RWPE1 (cell line): ENCODE measurements around the gene IFRD2.
"Not testable (repeated sequence)": the region's sequence is repeated elsewhere in the genome, so short reads cannot be mapped to it uniquely, and the experiment has no call there.

Experiments used
- CTCF ChIA-PET: fragments of 350-600 bp; sonication (Branson Sonifier 250); formaldehyde crosslinking; extraction: SDS; loops from one replicate; lab custom pipeline; 2021; lab: Yijun Ruan, JAX
- POLR2A ChIA-PET: fragments of 400-600 bp; formaldehyde crosslinking; extraction: SDS; loops from one replicate; lab custom pipeline; 2020; ENCODE audit warnings: antibody characterized with exemption; ENCODE audit not compliant: low non-redundant PET; lab: Yijun Ruan, JAX
- DNase-seq: peaks from one replicate; pipeline ENCODE4 v3.0.0; 2012; ENCODE audit warnings: low spot score
- H3K27ac ChIP-seq: fragments of 450-650 bp; 2 replicates; pipeline ENCODE4 v1.5.1; 2017
- TF ChIP-seq, protein P1 (sequence below): fragments of 450-650 bp; conservative IDR thresholded peaks from 2 replicates; pipeline ENCODE4 v1.5.1; 2017; ENCODE audit warnings: low read depth, mild to moderate bottlenecking

The IFRD2 gene

DNA sequence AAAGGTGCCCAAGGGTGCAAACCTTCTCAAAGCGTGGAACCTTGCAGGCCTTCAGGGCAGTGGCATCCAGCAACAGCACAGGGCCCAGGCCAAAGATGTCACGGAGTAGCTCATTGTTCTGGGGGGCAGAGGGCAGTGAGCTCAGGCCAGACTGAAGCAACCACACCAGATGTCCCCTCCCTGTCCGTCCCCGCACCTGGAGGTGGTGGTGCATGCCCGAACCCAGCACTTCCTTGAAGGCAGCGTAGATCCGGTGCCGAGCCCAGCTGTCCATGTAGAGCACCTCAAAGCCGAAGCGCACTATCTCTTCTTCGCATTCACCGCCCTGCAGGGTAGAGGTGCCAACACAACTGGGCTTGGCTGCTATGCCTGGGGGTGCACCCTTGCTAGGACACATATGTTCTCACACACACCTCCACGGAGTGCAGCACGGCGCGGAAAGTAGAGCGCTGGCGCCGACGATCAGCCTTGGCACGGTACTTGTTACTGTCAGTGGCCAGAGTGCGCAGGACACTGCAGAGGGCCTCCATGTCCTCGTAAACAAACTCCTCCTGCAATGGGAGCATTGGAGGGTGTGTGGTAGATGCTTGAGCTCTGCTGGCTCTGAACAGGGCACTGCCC is 3.7 kb downstream of the IFRD2 start:
- ChIA-PET CTCF (interaction anchor here (0.6 kb wide), 1 partner anchor 52 kb away, joined by 3 read pairs; the partner anchor contains the start of gene RASSF1), POLR2A (no interaction called here)
- H3K27ac ChIP-seq, result peak overlapping the region; percentile 93; the same call in 1 of the 2 replicates

DNA sequence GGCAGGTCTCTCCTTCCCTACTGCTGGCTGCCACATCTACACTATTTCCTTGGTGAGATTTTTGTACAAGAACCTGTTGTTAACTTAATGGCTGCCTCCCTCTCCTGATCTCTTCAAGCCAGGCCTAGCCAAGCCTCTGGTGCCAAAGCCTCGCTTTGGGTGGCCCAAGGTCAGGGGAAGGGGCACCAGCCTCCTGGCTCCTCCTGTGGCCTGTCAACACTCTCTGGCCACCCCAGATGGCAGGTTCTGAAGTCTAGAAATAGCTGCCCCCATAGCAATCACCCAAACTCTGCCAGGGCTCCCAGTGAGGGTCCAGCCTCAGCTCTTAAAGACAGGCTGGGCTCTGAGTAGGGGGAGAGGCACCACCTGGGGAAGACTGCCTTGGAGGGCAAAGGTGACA is 5.0 kb downstream of the IFRD2 start:
- POLR2A ChIA-PET, result no interaction called here

More for the DNA sequence above, 3.7 kb downstream of the IFRD2 start:
- TF ChIP-seq, protein P1, sequence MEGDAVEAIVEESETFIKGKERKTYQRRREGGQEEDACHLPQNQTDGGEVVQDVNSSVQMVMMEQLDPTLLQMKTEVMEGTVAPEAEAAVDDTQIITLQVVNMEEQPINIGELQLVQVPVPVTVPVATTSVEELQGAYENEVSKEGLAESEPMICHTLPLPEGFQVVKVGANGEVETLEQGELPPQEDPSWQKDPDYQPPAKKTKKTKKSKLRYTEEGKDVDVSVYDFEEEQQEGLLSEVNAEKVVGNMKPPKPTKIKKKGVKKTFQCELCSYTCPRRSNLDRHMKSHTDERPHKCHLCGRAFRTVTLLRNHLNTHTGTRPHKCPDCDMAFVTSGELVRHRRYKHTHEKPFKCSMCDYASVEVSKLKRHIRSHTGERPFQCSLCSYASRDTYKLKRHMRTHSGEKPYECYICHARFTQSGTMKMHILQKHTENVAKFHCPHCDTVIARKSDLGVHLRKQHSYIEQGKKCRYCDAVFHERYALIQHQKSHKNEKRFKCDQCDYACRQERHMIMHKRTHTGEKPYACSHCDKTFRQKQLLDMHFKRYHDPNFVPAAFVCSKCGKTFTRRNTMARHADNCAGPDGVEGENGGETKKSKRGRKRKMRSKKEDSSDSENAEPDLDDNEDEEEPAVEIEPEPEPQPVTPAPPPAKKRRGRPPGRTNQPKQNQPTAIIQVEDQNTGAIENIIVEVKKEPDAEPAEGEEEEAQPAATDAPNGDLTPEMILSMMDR, result no peak
- no peak for DNase-seq

DNA sequence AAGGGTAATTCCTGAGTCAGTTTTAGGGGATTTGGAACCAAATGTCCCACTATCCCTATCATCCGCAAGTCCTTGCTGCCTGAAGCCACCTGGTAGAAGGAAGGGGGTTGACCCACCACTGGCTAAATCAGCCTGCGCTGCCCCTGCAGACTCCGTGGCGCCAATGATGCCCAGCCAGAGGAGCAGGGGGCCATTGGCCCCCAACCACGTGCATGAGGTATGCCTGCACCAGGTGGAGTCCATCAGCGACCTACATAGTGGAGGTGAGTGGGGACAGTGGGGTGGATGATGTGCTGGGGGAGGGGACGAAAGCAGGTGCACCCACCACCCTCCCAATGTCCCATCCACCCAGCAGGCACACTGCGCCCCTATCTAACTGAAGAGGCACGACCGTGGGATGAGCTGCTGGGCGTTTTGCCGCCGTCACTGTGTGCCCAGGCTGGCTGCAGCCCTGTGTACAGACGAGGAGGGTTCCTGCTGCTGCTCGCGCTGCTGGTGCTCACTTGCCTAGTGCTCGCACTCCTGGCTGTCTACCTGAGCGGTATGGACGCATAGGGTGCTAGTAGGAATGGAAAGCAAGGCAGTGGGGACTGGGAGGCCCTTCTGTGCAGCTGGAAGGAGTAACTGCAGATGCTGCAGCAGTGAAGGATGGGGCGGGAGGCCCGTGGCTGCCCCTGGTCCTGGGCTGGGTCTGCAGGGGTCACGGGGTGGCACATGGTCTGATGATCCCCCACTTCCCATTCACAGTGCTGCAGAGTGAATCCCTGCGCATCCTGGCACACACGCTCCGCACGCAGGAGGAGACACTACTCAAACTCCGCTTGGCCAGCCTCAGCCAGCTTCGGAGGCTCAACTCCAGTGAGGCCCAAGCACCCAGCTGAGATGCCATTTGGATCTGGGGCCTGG is 5.7 kb downstream of the IFRD2 start:
- ChIA-PET POLR2A (no interaction called here), CTCF (no interaction called here)
- TF ChIP-seq, protein P1, result no peak
- DNase-seq, result no peak
- H3K27ac ChIP-seq, result peak overlapping the region; percentile 93

More for the DNA sequence above, 5.0 kb downstream of the IFRD2 start:
- TF ChIP-seq, protein P1, result no peak
- CTCF ChIA-PET, result no interaction called here
- DNase-seq, result no peak
- peak overlapping the region; percentile 93 for H3K27ac ChIP-seq

DNA sequence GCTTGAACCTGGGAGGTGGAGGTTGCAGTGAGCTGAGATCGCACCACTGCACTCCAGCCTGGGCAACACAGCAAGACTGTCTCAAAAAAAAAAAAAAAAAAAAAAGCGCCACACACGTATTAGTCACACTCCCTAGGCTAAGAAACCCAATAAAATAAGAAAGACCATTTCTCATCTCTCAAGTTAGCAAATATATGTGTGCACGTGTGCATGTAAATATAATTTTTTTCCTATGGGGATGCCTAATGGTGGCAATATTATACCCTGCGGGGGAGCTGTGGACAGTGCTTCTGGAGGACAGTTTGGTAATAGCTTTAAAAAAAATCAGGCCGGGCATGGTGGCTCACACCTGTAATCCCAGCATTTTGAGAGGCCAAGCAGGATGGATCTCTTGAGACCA is 8.1 kb downstream of the IFRD2 start:
- H3K27ac ChIP-seq, result peak overlapping the region; percentile 29; the same call in 1 of the 2 replicates
- POLR2A ChIA-PET, result interaction anchor here (0.5 kb wide), 1 partner anchor 1399 kb away, joined by 6 read pairs; no protein-coding TSS in a partner anchor
- CTCF ChIA-PET, DNase-seq: not testable (repeated sequence)

DNA sequence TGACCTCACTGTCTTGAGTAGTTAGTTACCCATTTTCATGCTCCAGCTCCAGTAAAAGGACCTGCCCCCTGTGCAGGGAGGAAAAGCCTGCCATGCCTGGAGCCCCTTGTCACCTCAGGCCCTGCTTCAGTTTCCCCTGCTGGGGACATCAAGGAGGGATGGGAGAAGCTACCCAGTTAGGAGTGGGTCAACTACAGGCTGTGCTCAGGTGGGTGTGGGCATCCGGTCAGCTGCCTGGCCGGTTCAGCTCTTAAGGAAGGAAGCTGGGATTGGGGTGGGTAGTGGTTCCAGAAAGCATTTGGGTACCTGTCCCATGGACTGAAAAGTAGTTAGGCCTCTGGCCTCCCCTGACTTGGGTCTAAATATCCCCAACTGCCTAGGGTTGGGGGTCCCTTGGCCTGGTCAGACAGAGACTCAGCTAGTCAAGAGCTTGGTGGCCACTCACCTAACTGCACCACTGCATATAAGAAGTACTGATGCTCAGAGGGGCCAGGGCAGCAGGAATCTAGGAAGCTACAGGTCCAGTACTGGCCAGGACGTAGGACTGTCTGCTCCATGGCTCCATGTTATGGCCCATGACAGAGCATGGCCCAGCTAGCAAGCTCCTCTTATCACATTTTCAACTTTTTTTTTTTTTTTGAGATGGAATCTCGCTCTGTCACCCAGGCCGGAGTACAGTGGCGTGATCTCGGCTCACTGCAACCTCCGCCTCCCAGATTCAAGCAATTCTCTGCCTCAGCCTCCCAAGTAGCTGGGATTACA is 12.8 kb downstream of the IFRD2 start:
- TF ChIP-seq, protein P1, result no peak
- CTCF ChIA-PET, result interaction anchor here (0.6 to 0.7 kb wide), 3 partner anchors 53 to 69 kb away, joined by 3 read pairs; no protein-coding TSS in a partner anchor
- peak overlapping the region; percentile 6; the same call in 1 of the 2 replicates for H3K27ac ChIP-seq
- POLR2A ChIA-PET, result interaction anchor here (0.6 kb wide), 1 partner anchor 52 kb away, joined by 6 read pairs; no protein-coding TSS in a partner anchor
- DNase-seq, result no peak

DNA sequence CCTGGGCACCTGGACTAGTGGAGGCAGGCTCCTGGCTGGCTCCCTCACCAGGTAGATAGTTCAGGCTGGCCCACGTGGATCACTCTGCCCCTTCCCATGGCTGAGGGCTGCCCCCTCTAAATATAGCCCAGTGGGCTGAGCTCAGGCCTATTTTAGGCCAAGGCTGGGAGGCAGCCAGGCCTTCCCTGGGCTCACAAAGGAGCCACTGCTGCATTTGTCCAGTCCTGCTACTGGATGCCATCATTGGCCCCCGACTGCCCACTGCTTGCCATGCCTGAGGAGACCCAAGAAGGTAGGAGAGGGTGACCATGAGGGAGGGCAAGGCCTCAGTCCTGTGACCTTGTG is 13.4 kb downstream of the IFRD2 start, which contains the start of gene LSMEM2:
TSS of gene LSMEM2 (plus strand) at position 208 of the 345 bp plus-strand sequence. CDS start at position 235, 27 bp downstream.
- ChIA-PET POLR2A (no interaction called here), CTCF (no interaction called here)
- TF ChIP-seq, protein P1, result no peak

More for the DNA sequence above, 13.4 kb downstream of the IFRD2 start, which contains the start of gene LSMEM2:
- H3K27ac ChIP-seq, result peak within 1 kb of the TSS; percentile 27
- DNase-seq, result no peak
